Loucy (cell line): ENCODE data around the gene FTL.

ENCODE experiments used
- H2AFZ ChIP-seq: fragments of 200-600 bp; sonication (generic); 2 replicates; pipeline ENCODE4 v1.6.0; 2016; ENCODE audit warnings: antibody characterized with exemption, mild to moderate bottlenecking, low read length, moderate library complexity
- H3F3A ChIP-seq: fragments of 200-600 bp; 2 replicates; pipeline ENCODE4 v1.6.0; 2016; ENCODE audit warnings: antibody characterized with exemption, low read depth, mild to moderate bottlenecking
- H3K27me3 ChIP-seq: fragments of 200-600 bp; sonication (generic); 2 replicates; pipeline ENCODE4 v1.6.1; 2014; ENCODE audit warnings: low read length, mild to moderate bottlenecking; ENCODE audit not compliant: insufficient read depth, poor library complexity, severe bottlenecking
- H3K36me3 ChIP-seq: fragments of 200-600 bp; sonication (generic); 2 replicates; pipeline ENCODE4 v1.6.1; 2016; ENCODE audit warnings: low read length; ENCODE audit not compliant: insufficient read depth
- H3K4me1 ChIP-seq: fragments of 200-600 bp; sonication (generic); 2 replicates; pipeline ENCODE4 v1.5.1; 2014; ENCODE audit warnings: low read length, mild to moderate bottlenecking; ENCODE audit not compliant: insufficient read depth, poor library complexity, severe bottlenecking
- H3K4me2 ChIP-seq: fragments of 200-600 bp; sonication (generic); 2 replicates; pipeline ENCODE4 v1.6.0; 2014; ENCODE audit warnings: antibody characterized with exemption, low read length, low read depth, mild to moderate bottlenecking; ENCODE audit not compliant: poor library complexity, severe bottlenecking
- H3K4me3 ChIP-seq: fragments of 200-600 bp; sonication (generic); 2 replicates; pipeline ENCODE4 v1.5.1; 2014; ENCODE audit warnings: low read length, mild to moderate bottlenecking, mixed read lengths; ENCODE audit not compliant: poor library complexity, severe bottlenecking
- H3K79me2 ChIP-seq: fragments of 200-600 bp; sonication (generic); 2 replicates; pipeline ENCODE4 v1.6.1; 2014; ENCODE audit warnings: low read length; ENCODE audit not compliant: insufficient read depth
- H3K9ac ChIP-seq: fragments of 200-600 bp; sonication (generic); 2 replicates; pipeline ENCODE4 v1.6.0; 2014; ENCODE audit warnings: mild to moderate bottlenecking, low read depth, low read length, moderate library complexity; ENCODE audit not compliant: poor library complexity, severe bottlenecking
- H3K9me2 ChIP-seq: fragments of 200-600 bp; sonication (generic); replicated peaks from 2 replicates; pipeline ENCODE4 v1.6.1; 2016; ENCODE audit warnings: low read depth, low read length, mixed read lengths
- H3K9me3 ChIP-seq: fragments of 200-600 bp; sonication (generic); 2 replicates; pipeline ENCODE4 v1.6.1; 2014; ENCODE audit warnings: mild to moderate bottlenecking, antibody characterized with exemption, low read length, low read depth; ENCODE audit not compliant: insufficient read depth
- H4K20me1 ChIP-seq: fragments of 200-600 bp; sonication (generic); 2 replicates; pipeline ENCODE4 v1.6.0; 2014; ENCODE audit warnings: antibody characterized with exemption, low read length, mild to moderate bottlenecking; ENCODE audit not compliant: insufficient read depth, poor library complexity, severe bottlenecking
- EZH2phosphoT487 ChIP-seq: fragments of 200-600 bp; IDR thresholded peaks from 2 replicates; pipeline ENCODE4 v1.6.1; 2018; ENCODE audit warnings: antibody characterized with exemption, mild to moderate bottlenecking, moderate library complexity, borderline replicate concordance
- TF ChIP-seq, protein P1 (sequence below): fragments of 200-600 bp; sonication (generic); conservative IDR thresholded peaks from 2 replicates; pipeline ENCODE4 v1.5.1; 2014; ENCODE audit warnings: mild to moderate bottlenecking, antibody characterized with exemption, low read length

Gene FTL

DNA sequence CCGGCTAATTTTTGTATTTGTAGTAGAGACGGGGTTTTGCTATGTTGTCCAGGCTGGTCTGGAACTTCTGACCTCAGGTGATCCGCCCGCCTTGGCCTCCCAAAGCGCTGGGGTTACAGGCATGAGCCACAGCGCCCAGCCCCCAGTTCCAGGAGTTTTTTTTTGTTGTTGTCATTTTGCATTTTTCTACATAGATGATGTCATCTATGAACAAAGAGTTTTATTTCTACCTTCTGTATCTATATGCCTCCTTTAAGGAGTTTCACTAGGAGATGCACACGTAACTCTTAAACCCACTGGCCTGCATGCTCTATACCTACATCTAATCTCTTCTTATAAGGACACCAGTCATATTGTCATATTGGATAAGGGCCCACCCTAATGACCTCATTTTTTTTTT, 26.9 kb upstream of the FTL start:
- Histone ChIP-seq H3K9me2 (no peaks in the 10 kb centered on the region), H3K9me3 (no peaks in the 10 kb centered on the region), H3K27me3 (no peaks in the 10 kb centered on the region), H3K79me2 (no peaks in the 10 kb centered on the region), H3K4me1 (peaks cover 8% of the 10 kb centered on the region), H3K4me2 (no peak overlapping the region), H2AFZ (no peak overlapping the region), H3K36me3 (no peaks in the 10 kb centered on the region), H3F3A (no peaks in the 10 kb centered on the region), H4K20me1 (no peaks in the 10 kb centered on the region), H3K9ac (no peak overlapping the region), H3K4me3 (no peak overlapping the region)
- TF ChIP-seq EZH2phosphoT487: no peak
- TF ChIP-seq, protein P1, sequence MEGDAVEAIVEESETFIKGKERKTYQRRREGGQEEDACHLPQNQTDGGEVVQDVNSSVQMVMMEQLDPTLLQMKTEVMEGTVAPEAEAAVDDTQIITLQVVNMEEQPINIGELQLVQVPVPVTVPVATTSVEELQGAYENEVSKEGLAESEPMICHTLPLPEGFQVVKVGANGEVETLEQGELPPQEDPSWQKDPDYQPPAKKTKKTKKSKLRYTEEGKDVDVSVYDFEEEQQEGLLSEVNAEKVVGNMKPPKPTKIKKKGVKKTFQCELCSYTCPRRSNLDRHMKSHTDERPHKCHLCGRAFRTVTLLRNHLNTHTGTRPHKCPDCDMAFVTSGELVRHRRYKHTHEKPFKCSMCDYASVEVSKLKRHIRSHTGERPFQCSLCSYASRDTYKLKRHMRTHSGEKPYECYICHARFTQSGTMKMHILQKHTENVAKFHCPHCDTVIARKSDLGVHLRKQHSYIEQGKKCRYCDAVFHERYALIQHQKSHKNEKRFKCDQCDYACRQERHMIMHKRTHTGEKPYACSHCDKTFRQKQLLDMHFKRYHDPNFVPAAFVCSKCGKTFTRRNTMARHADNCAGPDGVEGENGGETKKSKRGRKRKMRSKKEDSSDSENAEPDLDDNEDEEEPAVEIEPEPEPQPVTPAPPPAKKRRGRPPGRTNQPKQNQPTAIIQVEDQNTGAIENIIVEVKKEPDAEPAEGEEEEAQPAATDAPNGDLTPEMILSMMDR: no peak

- Histone ChIP-seq H3K4me2 (no peak overlapping the region), H3K27me3 (no peaks in the 10 kb centered on the region), H3K4me1 (no peaks in the 10 kb centered on the region), H3K79me2 (no peaks in the 10 kb centered on the region), H3K9ac (no peak overlapping the region), H3K4me3 (no peak overlapping the region), H3K9me2 (no peaks in the 10 kb centered on the region), H4K20me1 (no peaks in the 10 kb centered on the region), H3K36me3 (no peaks in the 10 kb centered on the region), H2AFZ (no peak overlapping the region), H3K9me3 (no peaks in the 10 kb centered on the region), H3F3A (no peaks in the 10 kb centered on the region)
- TF ChIP-seq, protein P1: no peak
- no peak for TF ChIP-seq EZH2phosphoT487
Measured at GRCh38 chr19:48940902-48941301, 24.2 kb upstream of the FTL start.

- H4K20me1 ChIP-seq: no peaks in the 10 kb centered on the region
- H3K27me3 ChIP-seq: no peaks in the 10 kb centered on the region
- H2AFZ ChIP-seq: no peak overlapping the region
- H3F3A ChIP-seq: no peaks in the 10 kb centered on the region
- no peaks in the 10 kb centered on the region for H3K79me2 ChIP-seq
- no peaks in the 10 kb centered on the region for H3K36me3 ChIP-seq
- H3K4me1 ChIP-seq: no peaks in the 10 kb centered on the region
- TF ChIP-seq EZH2phosphoT487: no peak
- TF ChIP-seq, protein P1: no peak
- no peaks in the 10 kb centered on the region for H3K9me2 ChIP-seq
- no peak overlapping the region for H3K4me2 ChIP-seq
- H3K9ac ChIP-seq: no peak overlapping the region
- H3K4me3 ChIP-seq: no peak overlapping the region
- 0 out of 2 replicates have a peak, but pooled peaks cover 10% of the 10 kb centered on the region for H3K9me3 ChIP-seq
Measured at GRCh38 chr19:48943081-48943480, 22.0 kb upstream of the FTL start.
